HG02798 (cell line): ENCODE measurements around the gene GTF3C1.
A peak's percentile ranks its signal among the peaks of the same experiment; 100 is the strongest.
"Not testable (repeated sequence)": the region's sequence is repeated elsewhere in the genome, so short reads cannot be mapped to it uniquely, and the experiment has no call there.

Experiments used
- ATAC-seq: cut with Tn5 transposase; IDR thresholded peaks from one replicate; pipeline ENCODE4 v1.9.1; 2021; ENCODE audit warnings: mild to moderate bottlenecking; ENCODE audit not compliant: unreplicated experiment, poor library complexity

Gene GTF3C1

GRCh38 chr16:27570986-27571385 is 21.3 kb upstream of the GTF3C1 start:
- ATAC-seq, result not testable (repeated sequence)

GRCh38 chr16:27568077-27568476 is 18.4 kb upstream of the GTF3C1 start:
- ATAC-seq, result no peak

GRCh38 chr16:27566417-27566816 is 16.7 kb upstream of the GTF3C1 start:
- ATAC-seq, result no peak

GRCh38 chr16:27564224-27564623 is 14.5 kb upstream of the GTF3C1 start:
- no peak for ATAC-seq

GRCh38 chr16:27561216-27561615 is 11.5 kb upstream of the GTF3C1 start:
- no peak for ATAC-seq

GRCh38 chr16:27558932-27559331 is 9.2 kb upstream of the GTF3C1 start:
- ATAC-seq, result no peak

GRCh38 chr16:27558434-27558833 is 8.7 kb upstream of the GTF3C1 start:
- ATAC-seq, result no peak

- no peak for ATAC-seq
Measured at GRCh38 chr16:27556471-27556870, 6.8 kb upstream of the GTF3C1 start.

- ATAC-seq, result no peak
Measured at GRCh38 chr16:27551036-27551435, 1.3 kb upstream of the GTF3C1 start.

GRCh38 chr16:27550582-27550920 is 838 bp upstream of the GTF3C1 start:
- no peak for ATAC-seq

- ATAC-seq, result peak; percentile 25
Measured at GRCh38 chr16:27549464-27549745, 308 bp downstream of the GTF3C1 start.

- ATAC-seq, result no peak
Measured at GRCh38 chr16:27547851-27548250, 1.9 kb downstream of the GTF3C1 start.

- no peak for ATAC-seq
Measured at GRCh38 chr16:27547134-27547533, 2.6 kb downstream of the GTF3C1 start.

GRCh38 chr16:27544671-27545070 is 5.0 kb downstream of the GTF3C1 start:
- no peak for ATAC-seq

GRCh38 chr16:27543801-27544200 is 5.9 kb downstream of the GTF3C1 start:
- ATAC-seq, result no peak

- ATAC-seq, result no peak
Measured at GRCh38 chr16:27539636-27540035, 10.1 kb downstream of the GTF3C1 start.

- no peak for ATAC-seq
Measured at GRCh38 chr16:27539120-27539519, 10.6 kb downstream of the GTF3C1 start.

- no peak for ATAC-seq
Measured at GRCh38 chr16:27538528-27538927, 11.2 kb downstream of the GTF3C1 start.

GRCh38 chr16:27534256-27534655 is 15.5 kb downstream of the GTF3C1 start:
- ATAC-seq, result no peak

GRCh38 chr16:27531826-27532800 is 17.6 kb downstream of the GTF3C1 start:
- ATAC-seq, result no peak

GRCh38 chr16:27531186-27531585 is 18.5 kb downstream of the GTF3C1 start:
- no peak for ATAC-seq

- no peak for ATAC-seq
Measured at GRCh38 chr16:27529962-27530361, 19.8 kb downstream of the GTF3C1 start.
